ENCODE results near the gene C6orf47. TPM values are rescaled to one million over a fixed set of nuclear protein-coding genes. Genes with fewer than 3 reads are reported as not detected.

The C6orf47 gene
- total and polyA plus RNA-seq, 2 of the 13 experiments (the other 11 are each of a cell fraction or from before 2014, with no cell fraction given), result 1.7 to 18.1 TPM

GRCh38 chr6:31619805-31620585 is 40.6 kb downstream of the C6orf47 start (continued):
- TF ChIP-seq THAP9 (CRISPR knock-in tag; IDR thresholded peaks at IDR 0.05; ENCODE audit: borderline replicate concordance) (no peak; the same call in none of the 2 replicates), ZNF484 (CRISPR knock-in tag; IDR thresholded peaks at IDR 0.05; ENCODE audit: borderline replicate concordance, low read depth) (no peak), TCF12 (IDR thresholded peaks at IDR 0.05) (no peak), TCF12 (CRISPR knock-in tag; IDR thresholded peaks at IDR 0.05) (no peak), NAIF1 (CRISPR knock-in tag; IDR thresholded peaks at IDR 0.05; ENCODE audit: borderline replicate concordance) (peak; percentile 91), KDM4B (CRISPR knock-in tag; IDR thresholded peaks at IDR 0.05) (no peak; the same call in 1 of the 2 replicates), NFYC (CRISPR knock-in tag; IDR thresholded peaks at IDR 0.05) (peak; percentile 79), CBFB (CRISPR knock-in tag; IDR thresholded peaks at IDR 0.05) (no peak), ZNF839 (CRISPR knock-in tag; IDR thresholded peaks at IDR 0.05; ENCODE audit: borderline replicate concordance) (no peak), RELA (CRISPR knock-in tag; IDR thresholded peaks at IDR 0.05) (no peak), ATF4 (CRISPR knock-in tag; IDR thresholded peaks at IDR 0.05) (peak; percentile 67 to 81; a peak in 3 of 4 replicates), PRDM4 (CRISPR knock-in tag; IDR thresholded peaks at IDR 0.05; ENCODE audit: borderline replicate concordance) (peak; percentile 79; the same call in 1 of the 2 replicates), SIN3A (IDR thresholded peaks at IDR 0.05; ENCODE audit: borderline replicate concordance, low read depth, low read length) (0 out of 2 replicates have a peak, but pooled peaks have one; percentile 63), SAFB2 (CRISPR knock-in tag; IDR thresholded peaks at IDR 0.05; ENCODE audit: borderline replicate concordance, low read depth) (0 out of 2 replicates have a peak, but pooled peaks have one; percentile 59), HNRNPL (IDR thresholded peaks at IDR 0.05; ENCODE audit: low read depth, low read length) (0 out of 2 replicates have a peak, but pooled peaks have one; percentile 31), NRL (CRISPR knock-in tag; IDR thresholded peaks at IDR 0.05; ENCODE audit: borderline replicate concordance) (peak; percentile 70; the same call in 1 of the 2 replicates), GPBP1L1 (CRISPR knock-in tag; IDR thresholded peaks at IDR 0.05) (no peak), RORA (CRISPR knock-in tag; IDR thresholded peaks at IDR 0.05) (no peak), KDM1A (CRISPR knock-in tag; IDR thresholded peaks at IDR 0.05) (no peak), GABPA (IDR thresholded peaks at IDR 0.05; ENCODE audit: low read depth, low read length) (no peak), GABPA (CRISPR knock-in tag; IDR thresholded peaks at IDR 0.05; ENCODE audit: low read depth) (peak; percentile 61), FOXK1 (CRISPR knock-in tag; IDR thresholded peaks at IDR 0.05; ENCODE audit: borderline replicate concordance, low read depth) (no peak)

All from HepG2 (cell line).